ENCODE measurements around the gene ADAP1.
A peak's percentile ranks its signal among the peaks of the same experiment; 100 is the strongest.

The ADAP1 gene

GRCh38 chr7:877312-878232 is 76.9 kb downstream of the ADAP1 start:
- Histone ChIP-seq H3K27me3 (no peaks in the 10 kb centered on the region), H3K4me3 (ENCODE audit: low read depth in 1 of 2, low read length in 1 of 2) (peak overlapping the region; percentile 71 to 88), H3K27ac (peak overlapping the region; percentile 90), H3K4me1 (ENCODE audit: control insufficient read depth in 1 of 2, insufficient read depth in 1 of 2, low read depth in 1 of 2, low read length in 1 of 2) (peaks cover 17 to 21% of the 10 kb centered on the region in 2 experiments), H3K36me3 (peaks cover 4% of the 10 kb centered on the region), H3K9me3 (no peaks in the 10 kb centered on the region)
- TF ChIP-seq CTCF (IDR thresholded peaks at IDR 0.05) = no peak

- Histone ChIP-seq H3K4me3 (ENCODE audit: low read depth in 1 of 2, low read length in 1 of 2) (peak overlapping the region; percentile 71 to 88), H3K27ac (peak overlapping the region; percentile 90), H3K27me3 (no peaks in the 10 kb centered on the region), H3K36me3 (peaks cover 4% of the 10 kb centered on the region), H3K9me3 (no peaks in the 10 kb centered on the region), H3K4me1 (ENCODE audit: control insufficient read depth in 1 of 2, insufficient read depth in 1 of 2, low read depth in 1 of 2, low read length in 1 of 2) (peaks cover 17 to 21% of the 10 kb centered on the region in 2 experiments)
- TF ChIP-seq CTCF (IDR thresholded peaks at IDR 0.05) = no peak
These were observed 77.5 kb downstream of the ADAP1 start for GRCh38 chr7:876972-877311.

- H3K36me3 ChIP-seq = peaks cover 4% of the 10 kb centered on the region
- peak within 1 kb of the TSS; percentile 90 for H3K27ac ChIP-seq
- H3K4me1 ChIP-seq (ENCODE audit: control insufficient read depth in 1 of 2, insufficient read depth in 1 of 2, low read depth in 1 of 2, low read length in 1 of 2) = peaks cover 17 to 21% of the 10 kb centered on the region in 2 experiments
- H3K9me3 ChIP-seq = no peaks in the 10 kb centered on the region
- H3K27me3 ChIP-seq = no peaks in the 10 kb centered on the region
- peak within 1 kb of the TSS; percentile 71 to 88 for H3K4me3 ChIP-seq (ENCODE audit: low read depth in 1 of 2, low read length in 1 of 2)
- peak; percentile 20 for TF ChIP-seq CTCF (IDR thresholded peaks at IDR 0.05)
These were observed 78.2 kb downstream of the ADAP1 start, which contains the start of gene GET4 for GRCh38 chr7:876077-876971. TSS of gene GET4 (plus strand) at chr7:876554. CDS start at chr7:876646, 92 bp downstream.

GRCh38 chr7:875476-876076 is 78.9 kb downstream of the ADAP1 start:
- Histone ChIP-seq H3K27me3 (no peaks in the 10 kb centered on the region), H3K4me1 (ENCODE audit: control insufficient read depth in 1 of 2, insufficient read depth in 1 of 2, low read depth in 1 of 2, low read length in 1 of 2) (peaks cover 17 to 21% of the 10 kb centered on the region in 2 experiments), H3K4me3 (ENCODE audit: low read depth in 1 of 2, low read length in 1 of 2) (peak overlapping the region; percentile 42 to 71), H3K9me3 (no peaks in the 10 kb centered on the region), H3K36me3 (peaks cover 4% of the 10 kb centered on the region), H3K27ac (peak overlapping the region; percentile 90)
- TF ChIP-seq CTCF (IDR thresholded peaks at IDR 0.05) = no peak

- no peaks in the 10 kb centered on the region for H3K9me3 ChIP-seq
- no peak overlapping the region for H3K4me3 ChIP-seq (ENCODE audit: low read depth in 1 of 2, low read length in 1 of 2)
- peaks cover 4% of the 10 kb centered on the region for H3K36me3 ChIP-seq
- no peaks in the 10 kb centered on the region for H3K27me3 ChIP-seq
- H3K27ac ChIP-seq = no peak overlapping the region
- no peak for TF ChIP-seq CTCF (IDR thresholded peaks at IDR 0.05)
- H3K4me1 ChIP-seq (ENCODE audit: control insufficient read depth in 1 of 2, insufficient read depth in 1 of 2, low read depth in 1 of 2, low read length in 1 of 2) = peaks cover 17 to 21% of the 10 kb centered on the region in 2 experiments
These were observed 79.4 kb downstream of the ADAP1 start for GRCh38 chr7:875051-875450.
